Anterior cingulate cortex (tissue), 58 donors: ENCODE data around the gene FCHO1.
A peak's percentile ranks its signal among the peaks of the same experiment; 100 is the strongest.

Source experiments
- DNase-seq, 58 donors: peaks; one replicate each; lab custom pipeline; 2025; lab: John Stamatoyannopoulos, UW

The FCHO1 gene, protein sequence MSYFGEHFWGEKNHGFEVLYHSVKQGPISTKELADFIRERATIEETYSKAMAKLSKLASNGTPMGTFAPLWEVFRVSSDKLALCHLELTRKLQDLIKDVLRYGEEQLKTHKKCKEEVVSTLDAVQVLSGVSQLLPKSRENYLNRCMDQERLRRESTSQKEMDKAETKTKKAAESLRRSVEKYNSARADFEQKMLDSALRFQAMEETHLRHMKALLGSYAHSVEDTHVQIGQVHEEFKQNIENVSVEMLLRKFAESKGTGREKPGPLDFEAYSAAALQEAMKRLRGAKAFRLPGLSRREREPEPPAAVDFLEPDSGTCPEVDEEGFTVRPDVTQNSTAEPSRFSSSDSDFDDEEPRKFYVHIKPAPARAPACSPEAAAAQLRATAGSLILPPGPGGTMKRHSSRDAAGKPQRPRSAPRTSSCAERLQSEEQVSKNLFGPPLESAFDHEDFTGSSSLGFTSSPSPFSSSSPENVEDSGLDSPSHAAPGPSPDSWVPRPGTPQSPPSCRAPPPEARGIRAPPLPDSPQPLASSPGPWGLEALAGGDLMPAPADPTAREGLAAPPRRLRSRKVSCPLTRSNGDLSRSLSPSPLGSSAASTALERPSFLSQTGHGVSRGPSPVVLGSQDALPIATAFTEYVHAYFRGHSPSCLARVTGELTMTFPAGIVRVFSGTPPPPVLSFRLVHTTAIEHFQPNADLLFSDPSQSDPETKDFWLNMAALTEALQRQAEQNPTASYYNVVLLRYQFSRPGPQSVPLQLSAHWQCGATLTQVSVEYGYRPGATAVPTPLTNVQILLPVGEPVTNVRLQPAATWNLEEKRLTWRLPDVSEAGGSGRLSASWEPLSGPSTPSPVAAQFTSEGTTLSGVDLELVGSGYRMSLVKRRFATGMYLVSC

DNA sequence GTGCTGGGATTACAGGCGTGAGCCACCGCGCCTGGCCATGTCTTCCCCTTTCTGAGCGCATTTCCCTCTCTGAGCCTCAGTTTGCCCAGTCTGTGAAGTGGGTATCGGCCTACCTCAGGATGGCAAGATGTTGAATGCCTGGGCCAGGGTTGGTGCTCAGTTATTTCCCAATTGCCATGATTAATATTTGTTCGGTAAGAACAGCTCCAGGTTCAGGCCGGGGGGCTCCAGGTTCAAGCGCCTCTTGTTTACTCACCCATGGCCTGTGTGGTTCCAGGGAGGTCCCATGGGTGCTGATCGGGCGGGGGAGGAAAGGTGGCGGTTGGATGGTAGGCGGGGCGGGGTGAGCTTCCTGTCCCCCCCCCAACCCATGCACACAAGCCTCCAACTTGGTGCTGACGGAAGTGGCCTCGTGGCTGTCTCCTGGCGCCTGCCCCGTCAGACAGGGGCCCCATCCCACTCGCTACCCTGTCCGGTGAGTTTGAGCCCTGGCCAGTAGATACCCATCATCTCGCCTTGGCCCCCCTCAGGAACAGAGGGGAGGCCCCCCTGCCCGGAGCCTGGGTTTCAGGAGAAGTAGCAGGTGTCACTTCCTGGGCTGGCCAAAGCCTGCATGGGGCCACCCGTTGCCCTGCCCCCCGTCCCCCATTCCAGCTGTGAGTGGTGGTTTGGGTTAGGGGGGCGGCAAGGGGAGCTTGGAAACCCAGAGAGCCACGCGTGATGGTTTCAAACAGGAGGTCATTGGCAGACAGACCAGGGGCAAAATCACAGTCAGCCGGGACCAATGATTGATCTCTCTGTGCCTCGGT, at the start of gene FCHO1:
Gene FCHO1 (plus strand): TSS at position 375 of the 809 bp plus-strand sequence. CDS start 3,688 bp downstream, outside the sequence.
- peak in 32 of 58 donors; percentile 3 to 57 (median 30) for DNase-seq

DNA sequence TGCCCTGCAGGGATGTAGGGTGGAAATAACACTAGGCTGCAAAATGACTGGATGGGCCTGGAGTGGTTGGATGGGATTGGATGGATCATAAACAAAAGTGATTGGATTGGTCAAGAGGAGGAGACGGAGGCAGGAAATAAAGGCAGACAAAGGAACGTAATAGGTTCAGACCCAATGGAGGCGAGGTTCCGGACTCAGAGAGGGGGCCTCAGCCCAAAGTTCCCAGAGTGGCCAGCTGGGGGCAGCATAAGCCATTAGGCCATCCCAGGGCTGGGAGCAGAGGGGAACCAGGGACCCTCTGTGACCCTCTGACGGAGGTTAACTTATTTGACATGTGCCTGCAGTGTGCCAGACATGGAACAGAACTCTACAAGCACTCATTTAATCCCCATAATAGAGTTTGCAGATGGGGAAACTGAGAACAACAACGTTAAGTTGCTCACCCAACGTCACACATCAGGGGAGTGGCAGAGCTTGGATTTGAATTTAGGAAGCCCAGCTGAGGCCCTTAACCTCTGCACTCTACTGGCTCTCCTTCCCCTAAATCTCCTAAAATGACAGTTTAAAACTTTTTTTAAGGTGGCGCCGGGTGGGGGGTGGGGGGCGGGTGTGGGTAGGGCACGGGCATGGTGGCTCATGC, 47.3 kb upstream of the FCHO1 start:
- DNase-seq = peak in 32 of 58 donors; percentile 4 to 55 (median 23)

DNA sequence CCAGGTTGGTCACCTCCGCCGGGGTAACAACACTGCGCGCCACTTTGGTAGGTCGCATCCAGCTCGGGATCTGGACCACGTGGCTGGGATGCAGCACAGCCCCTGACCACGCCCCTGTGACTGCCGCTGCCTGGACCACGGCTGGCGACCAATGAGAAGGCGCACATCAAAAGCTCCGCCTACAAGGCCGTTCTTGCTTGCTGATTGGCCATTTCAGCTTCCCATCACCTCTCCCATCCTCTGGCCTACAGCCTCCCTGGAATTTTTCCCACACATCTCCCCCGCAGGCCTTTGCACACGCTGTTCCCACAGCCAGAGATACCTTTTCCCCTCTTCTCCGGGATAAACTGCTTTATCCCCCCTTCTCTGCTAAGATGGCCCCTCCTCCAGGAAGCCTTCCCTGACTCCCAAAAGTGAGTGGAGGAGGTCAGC, 44.5 kb upstream of the FCHO1 start:
- DNase-seq = peak in 45 of 58 donors; percentile 8 to 76 (median 45)

DNA sequence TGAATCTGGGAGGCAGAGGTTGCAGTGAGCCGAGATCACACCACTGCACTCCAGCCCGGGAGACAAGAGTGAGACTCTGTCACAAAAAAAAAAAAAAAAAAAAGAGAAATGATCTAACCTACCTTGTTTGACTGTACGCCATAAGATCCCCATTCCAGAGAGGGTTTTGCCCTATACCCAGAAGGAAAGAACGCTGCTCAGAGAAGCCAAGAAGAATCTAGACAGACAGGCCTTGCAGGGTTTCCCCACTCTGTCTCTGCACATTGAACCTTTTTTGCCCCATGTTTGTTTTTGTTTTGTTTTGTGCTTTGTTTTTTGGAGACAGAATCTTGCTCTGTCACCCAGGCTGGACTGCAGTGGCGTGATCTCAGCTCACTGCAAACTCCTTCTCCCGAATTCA, 39.4 kb upstream of the FCHO1 start:
- no peak for DNase-seq

DNA sequence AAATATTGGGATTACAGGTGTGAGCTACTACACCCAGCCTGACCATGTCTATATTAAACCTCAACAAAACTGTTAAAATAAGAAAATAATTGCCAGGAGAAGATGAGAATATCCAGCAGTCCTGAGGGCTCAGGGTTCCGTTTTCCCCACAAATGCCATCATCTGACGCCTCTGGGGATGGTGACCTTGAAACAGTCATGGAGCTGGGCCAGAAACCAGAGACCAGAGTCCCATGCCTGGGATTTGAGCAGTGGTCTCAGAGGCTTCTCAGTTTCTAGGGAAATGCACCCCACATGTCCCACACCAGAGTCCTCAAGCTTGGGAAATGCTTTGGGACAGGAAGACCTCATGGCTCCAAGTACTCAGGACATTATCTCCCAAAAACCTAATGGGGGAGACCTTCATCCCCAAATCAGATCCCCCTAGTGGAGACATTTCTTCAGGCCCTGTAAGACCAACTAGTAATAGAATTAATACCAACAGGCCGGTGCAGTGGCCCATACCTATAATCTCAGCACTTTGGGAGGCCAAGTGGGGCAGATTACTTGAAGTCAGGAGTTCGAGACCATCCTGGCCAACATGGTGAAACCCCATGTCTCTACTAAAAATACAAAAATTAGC, 34.9 kb upstream of the FCHO1 start:
- no peak for DNase-seq

DNA sequence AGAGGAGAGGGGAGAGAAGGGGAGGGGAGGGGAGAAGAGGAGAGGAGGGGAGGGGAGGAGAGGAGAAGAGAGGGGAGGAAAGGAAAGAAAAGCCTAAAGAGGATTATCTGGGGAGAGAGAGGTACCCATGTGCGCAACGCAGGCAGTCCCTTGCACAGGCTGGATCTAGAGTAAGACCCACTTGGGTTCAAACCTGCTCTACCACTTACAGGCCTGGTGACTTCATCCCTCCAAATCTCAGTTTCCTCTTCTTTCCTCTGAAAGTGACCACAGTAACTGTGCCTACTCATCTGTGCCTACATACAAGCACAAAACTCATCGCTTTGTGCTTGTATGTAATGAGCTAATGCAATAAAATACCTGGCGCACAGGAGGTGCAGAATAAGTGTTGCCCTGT, 32.7 kb upstream of the FCHO1 start:
- no peak for DNase-seq

DNA sequence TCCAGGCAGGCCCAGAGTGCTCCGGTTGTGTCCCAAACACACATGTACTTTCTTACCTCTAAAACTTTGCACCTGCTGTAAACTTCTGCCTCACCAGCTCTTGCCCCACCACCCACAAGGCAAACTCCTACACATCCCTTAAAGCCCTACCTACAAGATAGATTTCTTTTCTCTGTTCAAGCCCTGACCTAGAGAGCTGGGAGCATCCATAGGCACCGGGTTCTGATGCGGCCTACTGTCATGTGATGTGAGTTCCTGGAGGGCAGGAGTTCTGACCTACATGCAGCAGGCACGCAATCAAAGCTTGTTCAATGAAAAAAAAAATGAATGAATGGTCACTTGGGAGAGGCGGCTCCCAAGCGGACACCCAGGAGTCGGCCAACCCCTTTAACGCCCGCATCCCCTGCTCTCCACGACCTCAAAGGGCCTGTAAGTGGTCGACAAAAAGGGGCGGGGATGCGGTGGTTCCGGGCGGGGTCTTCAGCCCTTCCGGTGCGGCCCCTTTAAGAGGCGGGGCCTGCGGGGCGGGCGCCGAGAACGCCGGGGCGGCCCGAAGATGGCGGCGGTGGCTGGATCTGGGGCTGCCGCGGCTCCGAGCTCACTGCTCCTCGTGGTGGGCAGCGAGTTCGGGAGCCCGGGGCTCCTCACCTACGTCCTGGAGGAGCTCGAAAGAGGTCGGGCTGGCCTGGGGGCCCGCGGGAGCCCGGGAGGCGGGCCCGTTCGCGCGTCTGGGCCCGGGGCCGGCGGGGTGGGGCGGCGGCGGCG, 32.1 kb upstream of the FCHO1 start, which contains the start of gene MAP1S:
Gene MAP1S (plus strand): TSS at position 534 of the 765 bp plus-strand sequence. CDS start 23 bp downstream, at position 557.
- peak in 44 of 58 donors; percentile 8 to 68 (median 38) for DNase-seq

DNA sequence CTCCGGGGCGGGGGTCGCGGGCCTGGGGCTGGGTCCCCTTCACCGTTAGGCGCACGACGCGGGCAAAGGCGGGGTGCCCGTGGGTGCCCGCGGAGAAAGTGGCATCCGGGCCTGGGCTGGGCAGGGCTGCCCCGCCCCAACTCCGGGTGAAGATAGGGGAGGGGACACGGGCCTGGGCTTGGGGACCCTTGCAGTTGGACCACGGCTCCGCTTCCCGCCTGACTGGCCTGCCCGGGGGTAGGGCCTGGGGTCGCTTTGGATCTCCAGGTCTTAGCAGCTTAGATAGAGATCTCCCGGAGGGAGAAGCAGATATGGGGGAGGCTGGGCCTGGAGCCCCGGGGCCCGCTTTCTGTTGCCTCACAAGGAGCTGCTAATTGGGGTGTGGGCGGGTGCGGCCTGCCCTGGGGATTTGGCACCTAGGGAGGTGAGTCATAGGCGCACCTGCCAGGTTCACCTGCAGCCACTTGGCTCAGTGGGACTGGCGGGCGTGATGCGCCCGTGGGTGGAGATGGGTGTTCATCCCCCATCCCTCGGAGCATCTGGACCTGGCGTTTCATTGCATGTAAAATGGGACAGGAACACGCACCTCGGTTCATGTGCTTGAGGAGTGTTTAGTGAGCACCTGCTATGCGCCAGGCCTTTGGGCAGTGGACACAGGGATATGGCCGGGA, 31.4 kb upstream of the FCHO1 start:
- peak in 5 of 58 donors; percentile 12 to 30 (median 28) for DNase-seq

DNA sequence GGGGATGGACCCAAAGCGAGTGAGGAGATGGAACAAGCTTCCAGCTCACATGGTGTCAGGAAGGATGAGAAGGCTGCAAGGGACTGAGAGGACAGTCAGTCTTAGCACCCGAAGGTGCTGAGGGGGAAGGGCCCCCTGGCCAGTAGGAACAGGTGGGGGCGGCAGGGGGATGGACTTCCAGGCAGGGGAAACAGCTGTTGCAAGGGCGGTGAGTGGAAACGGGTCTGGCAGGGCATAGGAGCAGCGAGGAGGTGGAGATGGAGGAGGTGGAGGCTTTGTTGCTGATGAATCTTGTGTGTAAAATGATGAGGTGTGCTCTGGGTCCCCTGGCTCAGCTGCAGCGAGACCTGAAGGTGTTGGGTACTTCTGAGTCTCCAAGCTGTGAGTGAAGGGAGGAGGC, 30.8 kb upstream of the FCHO1 start:
- peak in 12 of 58 donors; percentile 12 to 66 (median 34) for DNase-seq

DNA sequence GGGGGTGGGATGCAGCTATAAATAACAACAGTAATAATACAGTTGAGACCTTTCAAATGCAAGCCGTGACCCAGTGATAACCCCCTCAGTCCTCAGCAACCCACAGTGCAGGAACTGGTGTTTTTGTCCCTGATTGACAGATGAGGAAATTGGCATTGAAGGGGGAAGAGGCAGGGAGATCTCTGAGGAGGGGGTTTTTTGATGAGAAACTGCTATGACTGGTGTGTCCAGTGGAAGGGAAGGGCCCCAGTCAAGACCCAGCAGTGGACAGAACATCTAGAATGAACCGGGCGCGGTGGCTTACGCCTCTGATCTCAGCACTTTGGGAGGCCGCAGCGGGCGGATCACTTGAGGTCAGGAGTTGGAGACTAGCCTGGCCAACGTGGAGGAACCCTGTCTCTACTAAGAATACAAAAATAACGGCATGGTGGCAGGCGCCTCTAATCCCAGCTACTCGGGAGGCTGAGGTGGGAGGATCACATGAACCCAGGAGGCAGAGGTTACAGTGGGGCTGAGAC, 30.1 kb upstream of the FCHO1 start:
- DNase-seq = no peak

DNA sequence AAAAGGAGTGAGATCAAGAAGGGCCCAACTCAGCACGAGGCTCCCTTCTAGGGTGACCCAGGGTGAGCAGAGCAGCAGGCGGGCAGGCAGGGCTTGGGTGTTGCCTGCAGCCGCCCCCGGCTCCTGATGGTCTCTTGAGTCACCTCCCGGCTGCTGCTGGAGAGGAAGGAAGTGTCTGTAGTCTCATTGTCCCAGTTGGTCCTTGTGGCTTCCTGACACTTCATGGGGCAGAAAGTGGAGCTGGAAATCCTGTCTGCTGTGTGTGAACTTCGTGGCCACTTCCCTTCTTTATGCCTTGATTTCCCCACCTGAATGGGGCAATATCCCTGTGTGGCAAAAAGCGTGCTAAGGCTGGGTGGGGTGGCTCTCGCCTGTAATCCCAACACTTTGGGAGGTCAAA, 29.5 kb upstream of the FCHO1 start:
- DNase-seq = peak in 8 of 58 donors; percentile 2 to 49 (median 10)

DNA sequence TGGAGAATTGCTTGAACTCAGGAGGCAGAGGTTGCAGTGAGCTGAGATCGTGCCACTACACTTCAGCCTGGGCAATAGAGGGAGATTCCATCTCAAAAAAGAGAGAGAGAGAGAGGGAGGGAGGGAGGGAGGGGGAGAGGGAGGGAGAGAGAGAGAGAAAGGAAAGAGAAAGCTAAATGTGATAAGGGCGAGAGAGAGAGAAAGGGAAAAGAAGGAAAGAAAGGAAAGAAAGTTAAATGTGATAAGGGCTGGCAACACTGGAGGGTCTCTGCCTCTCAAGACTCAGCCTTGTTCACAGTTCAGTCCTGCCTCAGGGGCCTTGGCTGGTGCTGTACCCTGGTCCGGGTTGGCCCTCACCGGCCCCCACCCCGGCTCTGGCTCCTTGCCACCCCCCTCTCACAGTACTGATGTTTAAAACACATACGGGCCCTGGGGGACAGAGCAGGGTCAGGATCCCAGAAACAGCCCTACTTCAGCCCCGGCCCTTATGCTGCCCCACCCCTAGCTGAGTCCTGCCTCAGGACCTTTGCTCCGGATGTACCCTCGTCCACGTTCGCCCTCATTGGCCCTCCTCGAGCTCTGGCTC, 28.5 kb upstream of the FCHO1 start:
- DNase-seq = no peak

DNA sequence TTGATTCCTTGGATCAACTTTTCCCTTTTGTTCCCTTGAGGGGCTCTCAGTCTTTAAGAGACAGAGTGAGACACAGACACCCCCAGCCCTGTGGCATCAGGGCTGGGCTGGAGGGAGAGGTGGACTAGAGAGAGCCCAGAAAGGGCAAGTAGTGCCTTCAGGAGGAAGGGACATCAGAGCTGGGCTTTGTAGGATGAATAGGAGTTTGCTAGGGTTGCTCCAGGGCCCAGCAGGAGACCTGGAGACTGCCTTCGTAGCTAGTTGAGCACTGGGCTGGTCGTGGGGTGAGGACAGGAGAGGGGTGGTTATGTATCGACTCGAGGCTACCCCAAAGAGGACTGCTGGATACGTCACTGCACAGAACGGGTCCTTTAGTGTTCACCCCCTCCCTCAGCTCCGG, 26.6 kb upstream of the FCHO1 start:
- DNase-seq = no peak

DNA sequence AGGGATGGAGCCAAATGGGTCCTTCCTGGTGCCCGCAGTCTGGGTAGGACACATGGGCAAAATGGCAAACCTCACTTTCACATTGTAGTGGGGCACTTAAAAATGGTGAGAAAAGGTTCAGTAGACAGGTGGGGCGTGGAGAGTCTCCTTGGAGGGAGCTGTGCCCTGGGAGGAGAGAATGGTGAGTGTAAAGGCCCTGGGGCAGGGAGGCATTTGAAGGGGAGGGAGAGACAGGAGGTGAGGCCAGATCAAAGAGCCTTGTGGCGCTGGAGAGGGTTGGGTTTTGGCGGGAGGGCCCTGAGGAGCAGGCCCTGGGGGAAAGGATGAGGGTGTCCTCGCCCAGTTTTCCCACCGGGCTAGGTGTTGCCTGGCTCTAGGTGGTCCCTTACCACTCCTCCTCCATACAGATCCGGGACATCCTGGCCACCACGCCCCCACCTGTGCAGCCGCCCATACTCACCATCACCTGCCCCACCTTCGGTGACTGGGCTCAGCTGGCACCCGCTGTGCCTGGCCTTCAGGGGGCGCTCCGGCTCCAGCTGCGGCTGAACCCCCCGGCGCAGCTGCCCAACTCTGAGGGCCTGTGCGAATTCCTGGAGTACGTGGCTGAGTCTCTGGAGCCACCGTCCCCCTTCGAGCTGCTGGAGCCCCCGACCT, 25.7 kb upstream of the FCHO1 start:
- DNase-seq = no peak

DNA sequence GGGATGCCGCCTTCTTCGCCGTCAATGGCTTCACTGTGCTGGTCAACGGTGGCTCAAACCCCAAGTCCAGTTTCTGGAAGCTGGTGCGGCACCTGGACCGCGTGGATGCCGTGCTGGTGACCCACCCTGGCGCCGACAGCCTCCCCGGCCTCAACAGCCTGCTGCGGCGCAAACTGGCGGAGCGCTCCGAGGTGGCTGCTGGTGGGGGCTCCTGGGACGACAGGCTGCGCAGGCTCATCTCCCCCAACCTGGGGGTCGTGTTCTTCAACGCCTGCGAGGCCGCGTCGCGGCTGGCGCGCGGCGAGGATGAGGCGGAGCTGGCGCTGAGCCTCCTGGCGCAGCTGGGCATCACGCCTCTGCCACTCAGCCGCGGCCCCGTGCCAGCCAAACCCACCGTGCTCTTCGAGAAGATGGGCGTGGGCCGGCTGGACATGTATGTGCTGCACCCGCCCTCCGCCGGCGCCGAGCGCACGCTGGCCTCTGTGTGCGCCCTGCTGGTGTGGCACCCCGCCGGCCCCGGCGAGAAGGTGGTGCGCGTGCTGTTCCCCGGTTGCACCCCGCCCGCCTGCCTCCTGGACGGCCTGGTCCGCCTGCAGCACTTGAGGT, 25.0 kb upstream of the FCHO1 start:
- DNase-seq = peak in 1 of 58 donors; percentile 5
